ENCODE data around the gene ITIH2.
"Not testable (repeated sequence)": the region's sequence is repeated elsewhere in the genome, so short reads cannot be mapped to it uniquely, and the experiment has no call there.

DNA sequence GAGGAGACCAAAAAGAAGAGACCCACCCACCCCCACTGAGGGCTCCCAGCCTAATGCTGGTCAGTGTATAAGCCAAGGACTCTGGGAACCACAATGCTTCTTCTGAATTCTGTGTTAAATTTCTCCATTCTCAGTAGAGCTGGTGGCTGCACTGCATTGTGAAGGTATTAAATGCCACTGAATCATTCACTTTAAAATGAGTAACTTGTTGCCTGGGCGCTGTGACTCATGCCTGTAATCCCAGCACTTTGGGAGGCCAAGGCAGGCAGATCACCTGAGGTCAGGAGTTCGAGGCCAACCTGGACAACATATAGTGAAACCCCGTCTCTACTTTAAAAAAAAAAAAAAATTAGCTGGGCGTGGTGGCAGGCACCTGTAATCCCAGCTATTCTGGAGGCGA lies 23.0 kb upstream of the ITIH2 start:
- not testable (repeated sequence) for TF ChIP-seq YY1 (IDR thresholded peaks at IDR 0.05; ENCODE audit: insufficient read depth, insufficient read length); ZNF274 (IDR thresholded peaks at IDR 0.05; ENCODE audit: low read depth, low read length); SUZ12 (IDR thresholded peaks at IDR 0.05; ENCODE audit: extremely low read depth, insufficient read depth, insufficient read length)

Measured in NT2/D1 (cell line).